ENCODE measurements around the gene ITIH5.
"Not testable (repeated sequence)": the region's sequence is repeated elsewhere in the genome, so short reads cannot be mapped to it uniquely, and the experiment has no call there.

ITIH5 gene

GRCh38 chr10:7666253-7667023 is at the start of gene ITIH5:
Gene ITIH5, minus strand, starts transcription at chr10:7666966. Its CDS starts 74 bp downstream, at chr10:7666892.
- DNase-seq (ENCODE audit: low read depth in 2 of 2, low spot score in 1 of 2), result no peak

GRCh38 chr10:7715515-7715914 is 48.7 kb upstream of the ITIH5 start:
- DNase-seq (ENCODE audit: low read depth in 2 of 2, low spot score in 1 of 2), result no peak

GRCh38 chr10:7711075-7711474 is 44.3 kb upstream of the ITIH5 start:
- not testable (repeated sequence) for DNase-seq (ENCODE audit: low read depth in 2 of 2, low spot score in 1 of 2)

DNA sequence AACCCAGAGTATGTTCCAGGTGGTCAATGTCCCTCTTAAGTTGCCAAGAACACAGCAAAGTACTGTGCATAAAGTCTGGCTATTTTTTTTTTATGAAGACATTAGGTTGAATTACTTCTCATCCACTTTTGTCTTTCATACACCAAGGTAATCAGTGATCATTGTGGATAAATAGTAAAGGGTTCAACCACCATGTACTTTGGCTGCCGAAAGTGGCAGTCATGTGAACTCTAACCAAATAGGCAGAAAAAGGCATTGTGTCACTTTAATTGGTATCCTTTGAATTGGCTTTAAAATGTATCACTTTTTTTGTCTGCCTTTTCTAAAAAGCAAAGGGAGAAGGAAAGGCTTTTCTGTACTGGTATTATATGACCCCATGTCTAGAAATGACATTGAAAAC is 43.7 kb upstream of the ITIH5 start:
- DNase-seq (ENCODE audit: low read depth in 2 of 2, low spot score in 1 of 2), result no peak

- DNase-seq (ENCODE audit: low read depth in 2 of 2, low spot score in 1 of 2), result no peak
These were observed 42.1 kb upstream of the ITIH5 start for GRCh38 chr10:7708832-7709231.

DNA sequence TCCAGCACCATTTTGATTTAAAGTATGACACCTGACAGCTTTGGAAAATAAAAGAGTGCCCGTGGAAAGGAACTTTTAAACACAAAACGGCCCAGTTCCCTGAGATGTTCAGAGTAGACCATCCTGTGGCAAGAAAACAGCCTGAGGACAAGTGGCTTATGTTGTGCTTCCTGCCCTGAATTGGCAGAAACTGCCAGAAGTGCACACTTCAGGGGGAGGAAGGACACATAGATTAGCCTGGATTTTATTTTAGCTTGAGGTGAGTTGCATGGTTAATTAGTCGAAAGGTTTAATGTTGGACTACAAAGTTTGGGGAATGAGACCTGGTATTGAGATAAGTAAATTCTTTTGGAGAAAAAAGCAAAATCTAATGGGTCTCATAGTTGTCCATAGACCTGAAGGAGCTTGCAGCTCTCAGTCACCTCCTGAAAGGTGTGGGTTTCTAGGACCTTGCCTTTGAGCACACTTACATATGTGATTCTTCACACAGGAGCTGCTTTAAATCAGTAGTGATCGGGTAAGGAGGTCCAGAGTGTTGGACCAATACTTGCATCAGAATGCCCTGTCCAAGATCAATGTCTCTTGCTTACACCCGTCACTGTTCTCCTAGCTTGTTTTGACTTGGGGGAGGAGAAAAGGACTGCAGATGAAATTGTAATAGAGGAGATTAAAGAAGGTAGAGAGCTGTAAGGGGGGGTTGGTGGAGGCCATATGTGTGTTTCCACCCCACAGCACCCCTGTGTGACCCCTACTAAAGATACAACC is 41.3 kb upstream of the ITIH5 start:
- no peak for DNase-seq (ENCODE audit: low read depth in 2 of 2, low spot score in 1 of 2)

- no peak for DNase-seq (ENCODE audit: low read depth in 2 of 2, low spot score in 1 of 2)
These were observed 40.3 kb upstream of the ITIH5 start for GRCh38 chr10:7707102-7707501.

DNA sequence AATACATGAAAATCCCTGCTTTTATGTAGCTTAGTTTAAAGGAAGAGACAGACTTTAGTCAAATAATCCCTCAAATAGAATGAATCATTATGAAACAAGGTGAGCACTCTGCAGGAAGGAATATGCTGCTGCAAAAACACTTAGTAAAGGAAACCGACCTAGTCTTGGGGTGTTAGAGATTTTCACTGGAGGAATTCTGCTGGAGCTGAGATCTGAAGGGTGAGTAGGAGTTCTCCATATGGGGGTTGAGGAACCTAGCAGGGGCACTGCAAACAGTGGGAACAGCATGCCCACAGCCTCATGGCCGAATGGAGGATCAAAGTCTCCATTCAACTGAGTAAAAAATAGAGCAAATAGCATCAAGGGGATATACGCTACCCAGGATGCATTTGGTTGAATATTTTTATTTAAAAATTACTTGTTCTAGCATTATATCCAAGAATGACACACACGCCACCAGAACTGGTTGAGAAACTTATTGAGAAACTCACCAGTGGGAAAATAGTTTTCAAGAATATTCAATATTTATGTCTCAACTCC is 39.8 kb upstream of the ITIH5 start:
- no peak for DNase-seq (ENCODE audit: low read depth in 2 of 2, low spot score in 1 of 2)

DNA sequence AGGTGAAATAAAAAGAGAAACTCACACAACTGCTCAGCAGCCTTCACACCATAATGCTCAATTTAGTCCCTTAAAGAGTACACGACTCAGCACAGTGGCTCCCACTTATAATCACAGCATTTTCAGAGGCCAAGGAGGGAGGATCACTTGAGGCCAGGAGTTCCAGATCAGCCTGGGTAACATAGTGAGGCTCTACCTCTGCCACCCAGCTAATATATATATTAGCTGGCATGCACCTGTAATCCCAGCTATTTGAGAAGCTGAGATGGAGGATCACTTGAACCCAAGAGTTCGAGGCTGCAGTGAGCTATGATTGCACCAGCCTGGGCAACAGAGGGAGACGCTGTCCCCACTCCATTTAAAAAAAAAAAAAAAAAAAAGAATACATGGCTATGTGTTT is 38.6 kb upstream of the ITIH5 start:
- DNase-seq (ENCODE audit: low read depth in 2 of 2, low spot score in 1 of 2), result no peak

DNA sequence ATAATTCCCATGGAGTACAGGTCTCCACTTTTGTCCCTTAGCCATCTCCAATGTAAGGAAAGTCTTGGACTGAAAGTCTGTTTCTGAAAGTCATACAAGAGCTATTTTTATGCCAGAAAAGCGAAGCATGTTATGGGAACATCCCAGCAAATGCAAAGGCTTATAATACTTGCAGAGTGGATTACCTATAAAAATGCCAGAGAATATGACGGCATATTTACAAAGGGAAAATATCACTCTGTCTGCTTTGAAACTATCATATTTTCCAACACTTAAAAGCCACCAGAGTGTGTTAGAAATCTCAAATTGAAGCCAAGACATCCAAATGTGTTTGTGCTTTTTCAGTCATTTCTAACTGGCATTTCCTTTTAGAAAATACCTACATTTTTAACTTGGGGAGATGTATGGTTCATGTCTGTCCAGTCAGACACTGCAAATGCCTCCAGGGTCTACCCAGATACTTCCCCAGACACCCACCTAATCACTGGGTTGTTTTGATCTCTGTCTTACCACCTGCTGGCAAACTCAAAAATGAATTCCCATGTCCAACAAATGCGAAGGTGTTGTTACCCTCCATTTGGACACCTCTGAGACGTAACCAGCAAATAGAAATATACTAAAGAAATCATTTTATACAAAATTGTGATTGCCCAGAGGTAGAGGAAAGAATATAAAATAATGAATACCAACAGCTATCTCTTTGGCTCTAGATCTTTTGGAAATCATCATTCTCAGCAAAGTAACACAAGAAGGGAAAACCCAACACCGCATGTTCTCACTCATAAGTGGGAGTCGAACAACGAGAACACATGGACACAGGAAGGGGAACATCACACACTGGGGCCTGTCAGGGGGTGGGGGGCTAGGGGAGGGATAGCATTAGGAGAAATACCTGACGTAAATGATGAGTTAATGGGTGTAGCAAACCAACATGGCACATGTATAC is 37.6 kb upstream of the ITIH5 start:
- DNase-seq (ENCODE audit: low read depth in 2 of 2, low spot score in 1 of 2), result no peak

GRCh38 chr10:7703140-7703539 is 36.4 kb upstream of the ITIH5 start, which contains the start of gene ITIH2:
Gene ITIH2, plus strand, starts transcription at chr10:7703316. Its CDS starts 119 bp downstream, at chr10:7703435.
- DNase-seq (ENCODE audit: low read depth in 2 of 2, low spot score in 1 of 2), result no peak

- DNase-seq (ENCODE audit: low read depth in 2 of 2, low spot score in 1 of 2), result no peak
These were observed 35.6 kb upstream of the ITIH5 start for GRCh38 chr10:7702288-7702812.

- DNase-seq (ENCODE audit: low read depth in 2 of 2, low spot score in 1 of 2), result no peak
These were observed 34.5 kb upstream of the ITIH5 start for GRCh38 chr10:7701158-7701742.

- no peak for DNase-seq (ENCODE audit: low read depth in 2 of 2, low spot score in 1 of 2)
These were observed 33.9 kb upstream of the ITIH5 start for GRCh38 chr10:7700577-7701125.

- DNase-seq (ENCODE audit: low read depth in 2 of 2, low spot score in 1 of 2), result no peak
These were observed 30.7 kb upstream of the ITIH5 start for GRCh38 chr10:7697426-7697825.

- DNase-seq (ENCODE audit: low read depth in 2 of 2, low spot score in 1 of 2), result no peak
These were observed 29.8 kb upstream of the ITIH5 start for GRCh38 chr10:7696545-7696944.

DNA sequence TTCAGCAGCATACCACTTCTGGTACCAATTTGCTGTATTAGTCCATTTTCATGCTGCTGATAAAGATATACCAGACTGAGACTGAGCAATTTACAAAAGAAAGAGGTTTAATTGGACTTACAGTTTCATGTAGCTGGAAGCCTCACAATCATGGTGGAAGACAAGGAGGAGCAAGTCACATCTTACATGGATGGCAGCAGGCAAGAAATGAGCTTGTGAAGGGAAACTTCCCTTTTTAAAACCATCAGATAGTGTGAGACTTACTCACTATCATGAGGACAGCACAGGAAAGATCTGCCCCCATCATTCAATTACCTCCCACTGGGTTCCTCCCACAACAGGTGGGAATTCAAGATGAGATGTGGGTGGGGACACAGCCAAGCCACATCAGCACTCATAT is 26.4 kb upstream of the ITIH5 start:
- not testable (repeated sequence) for DNase-seq (ENCODE audit: low read depth in 2 of 2, low spot score in 1 of 2)

GRCh38 chr10:7692368-7692767 is 25.6 kb upstream of the ITIH5 start:
- DNase-seq (ENCODE audit: low read depth in 2 of 2, low spot score in 1 of 2), result not testable (repeated sequence)

- DNase-seq (ENCODE audit: low read depth in 2 of 2, low spot score in 1 of 2), result not testable (repeated sequence)
These were observed 24.3 kb upstream of the ITIH5 start for GRCh38 chr10:7690885-7691597.

All from stimulated activated CD8-positive, alpha-beta memory T cell treated with anti-CD3 and anti-CD28 coated beads, Interleukin-4, amount 100 ng/mL, for 4 hours (primary cell).